Amniotic epithelial cell (primary cell): Measurements from ENCODE around the gene STXBP6.
"Not testable (repeated sequence)": the region's sequence is repeated elsewhere in the genome, so short reads cannot be mapped to it uniquely, and the experiment has no call there.

Experiments used
- DNase-seq: peaks from one replicate; pipeline ENCODE4 v3.0.0-alpha.2; 2010; ENCODE audit warnings: low read depth

STXBP6 gene

GRCh38 chr14:24954700-24955037 is 95.3 kb downstream of the STXBP6 start:
- no peak for DNase-seq

- DNase-seq, result no peak
These were observed 95.8 kb downstream of the STXBP6 start for GRCh38 chr14:24954037-24954699.

GRCh38 chr14:24952851-24953666 is 96.9 kb downstream of the STXBP6 start:
- DNase-seq, result no peak

- no peak for DNase-seq
These were observed 101.6 kb downstream of the STXBP6 start for GRCh38 chr14:24948261-24948847.

- no peak for DNase-seq
These were observed 102.8 kb downstream of the STXBP6 start for GRCh38 chr14:24947131-24947530.

DNA sequence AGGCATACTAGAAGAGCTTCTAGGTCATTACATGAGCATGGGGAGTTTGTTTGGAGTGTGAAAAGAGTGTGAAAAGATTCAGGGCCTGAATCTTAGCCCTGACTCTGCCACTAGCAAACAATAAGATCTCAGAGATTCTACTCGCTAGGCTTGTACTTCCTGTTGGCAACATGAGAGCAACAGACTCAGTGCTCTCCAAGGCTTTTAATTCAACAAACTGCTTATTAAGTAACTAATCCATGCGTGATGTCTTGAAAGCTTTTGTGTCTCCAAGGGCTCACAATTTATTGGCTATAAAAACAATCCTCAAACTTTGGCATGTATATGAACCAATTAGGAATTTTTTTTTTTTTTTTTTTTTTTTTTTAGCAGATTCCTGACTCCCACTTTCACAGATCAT is 105.1 kb downstream of the STXBP6 start:
- no peak for DNase-seq

- no peak for DNase-seq
These were observed 106.9 kb downstream of the STXBP6 start for GRCh38 chr14:24943024-24943423.

DNA sequence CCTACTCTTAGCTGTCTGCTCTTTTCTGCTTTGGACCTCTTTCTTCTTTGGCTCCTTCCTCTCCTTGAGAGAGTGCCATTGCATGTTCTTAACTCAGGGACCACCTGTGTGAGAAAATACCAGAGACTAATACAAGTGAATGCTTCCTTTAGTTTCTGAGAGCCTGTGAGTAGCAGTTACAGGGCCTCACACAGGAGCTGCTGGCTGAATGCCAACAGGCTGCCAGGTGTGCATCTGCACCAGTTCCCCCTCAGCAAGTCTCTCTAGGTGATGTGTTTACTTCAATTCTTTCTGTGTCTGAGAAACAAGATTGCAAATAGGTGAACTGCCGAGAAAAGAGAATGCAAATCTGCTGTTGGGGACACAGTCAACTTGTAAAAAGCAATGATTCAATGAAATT is 108.2 kb downstream of the STXBP6 start:
- DNase-seq, result no peak

DNA sequence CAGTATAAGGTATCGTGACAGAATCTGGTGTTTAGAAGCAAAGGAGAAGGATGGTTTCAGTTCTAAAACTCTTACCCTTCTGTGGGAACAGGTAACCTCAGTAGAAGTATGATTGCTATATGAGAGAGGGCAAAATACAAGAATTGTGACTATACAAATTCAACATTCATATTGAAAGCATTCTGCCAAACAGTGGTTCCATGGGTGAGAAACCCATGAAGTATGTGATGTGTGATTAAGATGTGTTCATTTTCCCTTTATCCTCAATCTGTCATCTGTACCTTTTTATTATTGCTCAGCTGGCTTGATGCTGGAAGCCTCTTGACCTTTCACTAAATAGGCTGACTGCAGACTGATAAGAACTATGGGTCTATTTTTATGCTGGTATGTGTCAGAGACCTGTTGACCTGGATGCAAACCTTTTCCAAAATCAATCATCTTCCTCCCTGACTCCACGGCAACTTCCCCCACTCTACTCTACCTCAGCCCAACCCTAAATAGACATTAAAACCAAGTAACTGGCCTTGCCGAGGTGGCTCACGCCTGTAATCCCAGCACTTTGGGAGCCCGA is 109.6 kb downstream of the STXBP6 start:
- no peak for DNase-seq

GRCh38 chr14:24938593-24938992 is 111.4 kb downstream of the STXBP6 start:
- DNase-seq, result no peak

GRCh38 chr14:24937300-24937699 is 112.6 kb downstream of the STXBP6 start:
- DNase-seq, result no peak

GRCh38 chr14:24936773-24937172 is 113.2 kb downstream of the STXBP6 start:
- DNase-seq, result not testable (repeated sequence)

GRCh38 chr14:24935796-24936195 is 114.2 kb downstream of the STXBP6 start:
- no peak for DNase-seq

DNA sequence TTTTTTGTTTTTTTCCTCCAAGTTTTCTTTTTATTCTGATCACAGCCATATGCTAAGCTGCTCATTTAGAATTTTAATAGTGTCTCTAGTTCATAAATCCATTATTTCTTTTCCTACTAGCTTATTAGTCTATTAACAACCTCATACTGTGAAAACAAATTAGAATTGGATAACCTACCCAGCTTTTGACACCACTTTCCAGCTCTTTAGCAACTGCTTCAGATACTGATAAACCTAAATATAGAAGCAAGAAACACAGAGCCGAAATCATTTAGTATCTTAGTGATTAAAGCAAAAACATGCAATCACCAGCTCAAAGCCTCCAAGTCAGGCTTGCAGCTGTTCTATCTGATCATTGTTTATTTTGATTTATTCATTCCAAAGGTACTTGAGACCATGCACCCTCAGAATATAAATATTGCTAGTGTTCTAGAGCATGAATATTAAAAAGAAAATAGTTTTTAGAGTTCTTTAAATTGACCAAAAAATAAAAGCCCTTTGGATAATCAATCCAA is 121.5 kb downstream of the STXBP6 start:
- DNase-seq, result no peak

DNA sequence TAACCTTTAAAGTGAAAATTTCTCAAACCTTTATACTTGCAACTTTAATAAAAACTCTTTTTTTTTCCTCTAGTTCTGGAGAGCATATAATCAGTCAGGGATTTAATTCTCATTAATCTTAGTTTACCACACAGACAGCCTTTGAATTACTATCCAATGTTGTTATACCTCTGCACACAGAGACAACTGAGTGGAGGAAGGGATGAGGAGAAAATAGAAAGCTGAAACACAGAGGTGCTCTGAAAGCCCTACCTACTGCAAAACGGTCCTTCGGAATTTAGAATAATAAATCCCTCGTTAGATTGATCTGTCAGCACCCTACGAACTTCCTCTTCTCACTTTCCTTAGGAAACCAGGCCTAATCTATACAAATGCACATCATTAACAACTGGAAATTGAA is 122.1 kb downstream of the STXBP6 start:
- DNase-seq, result no peak

- no peak for DNase-seq
These were observed 124.1 kb downstream of the STXBP6 start for GRCh38 chr14:24925771-24926374.

DNA sequence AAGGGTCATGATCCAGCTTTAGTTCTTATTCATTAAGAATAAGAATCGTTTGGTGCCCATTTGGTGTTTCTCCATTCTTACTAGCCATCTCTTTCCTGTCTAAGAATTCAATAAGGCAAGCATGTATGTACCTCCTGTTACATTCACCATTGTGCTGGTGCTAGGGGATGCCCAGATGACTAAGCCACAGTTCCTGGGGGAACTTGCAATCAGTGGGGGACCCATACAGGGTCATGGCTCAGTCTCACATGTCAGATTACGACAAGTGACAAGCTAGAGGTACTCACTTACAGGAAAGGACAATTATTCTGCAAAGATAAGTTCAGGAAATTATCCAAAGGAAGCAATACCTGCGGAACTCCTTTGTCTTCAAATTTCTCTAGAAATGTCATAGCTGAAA is 125.4 kb downstream of the STXBP6 start:
- no peak for DNase-seq

GRCh38 chr14:24921903-24922302 is 128.0 kb downstream of the STXBP6 start:
- peak; percentile 68 for DNase-seq

DNA sequence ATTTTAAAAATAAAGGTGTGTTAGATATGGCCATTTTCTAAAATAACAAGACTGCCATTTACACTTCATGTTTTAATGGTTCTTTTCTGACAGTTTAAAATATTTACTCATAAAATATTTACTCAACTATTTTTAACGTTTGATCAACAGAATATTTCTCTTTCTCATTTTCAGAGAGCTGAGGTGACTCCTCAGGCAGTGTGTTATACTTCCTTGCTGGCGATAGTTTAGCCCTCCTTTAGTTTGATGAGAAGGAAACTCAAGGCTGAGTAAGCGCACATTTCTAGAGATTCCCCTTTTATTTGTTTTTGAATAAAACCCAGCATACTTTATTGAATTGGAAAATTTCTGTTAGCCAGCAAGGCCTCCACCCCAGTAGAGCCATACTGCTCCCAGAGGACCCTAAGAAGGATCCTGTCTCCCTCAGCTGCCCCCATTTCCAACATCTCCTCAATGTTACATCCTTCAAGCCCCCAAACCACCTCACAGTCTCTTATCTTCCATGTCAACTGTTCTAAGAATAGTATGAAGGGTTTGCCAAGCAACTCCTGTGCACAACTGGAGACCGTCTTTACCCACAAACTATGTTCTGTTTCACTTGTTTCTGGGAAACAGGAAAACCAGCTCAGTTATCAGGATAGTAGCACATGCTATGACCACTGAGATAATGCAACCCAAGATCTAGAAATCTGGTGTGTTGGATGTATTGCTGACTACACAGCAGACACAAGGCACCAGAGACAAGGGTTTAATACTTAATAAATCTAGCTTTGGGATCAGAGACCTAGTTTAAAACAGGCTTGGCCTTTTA is 129.5 kb downstream of the STXBP6 start:
- DNase-seq, result peak; percentile 70

GRCh38 chr14:24918822-24919221 is 131.1 kb downstream of the STXBP6 start:
- no peak for DNase-seq

- DNase-seq, result peak; percentile 27
These were observed 133.9 kb downstream of the STXBP6 start for GRCh38 chr14:24915958-24916595.
